OCI-LY7 (cell line): ENCODE measurements around the gene MTUS2. TPM values are rescaled to one million over a fixed set of nuclear protein-coding genes. Genes with fewer than 3 reads are reported as not detected.

Experiments used
- BruUV-seq: library from RNA; stranded (reverse); fragments of 400-500 nt; replicated peaks from 2 replicates; lab custom pipeline; 2021; lab: Mats Ljungman, UMichigan
- CTCF ChIA-PET: fragments of 300-600 bp; sonication (Branson Sonifier 250); formaldehyde crosslinking; loops from one replicate; lab custom pipeline; 2022; ENCODE audit warnings: antibody characterized with exemption; ENCODE audit not compliant: unreplicated experiment; lab: Charles Lee
- POLR2A ChIA-PET: fragments of 300-600 bp; sonication (Branson Sonifier 250); formaldehyde crosslinking; loops from one replicate; lab custom pipeline; 2022; ENCODE audit warnings: antibody characterized with exemption; lab: Charles Lee
- DNase-seq: peaks from one replicate; pipeline ENCODE4 v3.0.0-alpha.2; 2015; ENCODE audit warnings: low spot score
- H2AFZ ChIP-seq: fragments of 200-600 bp; sonication (generic), shearing (Covaris generic); 2 replicates; pipeline ENCODE4 v1.6.1; 2014; ENCODE audit warnings: mild to moderate bottlenecking, antibody characterized with exemption, low read length, moderate library complexity
- H3K27ac ChIP-seq: fragments of 200-600 bp; sonication (generic); 2 replicates; pipeline ENCODE4 v1.5.1; 2014; ENCODE audit warnings: mixed run types, low read depth, mild to moderate bottlenecking, moderate library complexity, low read length, inconsistent platforms; ENCODE audit not compliant: poor library complexity, severe bottlenecking
- H3K36me3 ChIP-seq: fragments of 200-600 bp; sonication (generic); 2 replicates; pipeline ENCODE4 v1.6.1; 2014; ENCODE audit warnings: mild to moderate bottlenecking, antibody characterized with exemption, low read length, moderate library complexity, mixed read lengths; ENCODE audit not compliant: insufficient read depth
- H3K4me1 ChIP-seq: fragments of 200-600 bp; sonication (generic); 2 replicates; pipeline ENCODE4 v1.5.1; 2014; ENCODE audit warnings: mild to moderate bottlenecking, low read length; ENCODE audit not compliant: insufficient read depth, poor library complexity, severe bottlenecking
- H3K4me2 ChIP-seq: fragments of 200-600 bp; sonication (generic); 2 replicates; pipeline ENCODE4 v1.6.1; 2014; ENCODE audit warnings: mild to moderate bottlenecking, low read length
- H3K4me3 ChIP-seq: fragments of 200-600 bp; sonication (generic); 2 replicates; pipeline ENCODE4 v1.5.1; 2014; ENCODE audit warnings: mild to moderate bottlenecking, low read depth, low read length; ENCODE audit not compliant: poor library complexity, severe bottlenecking
- H3K79me2 ChIP-seq: fragments of 200-600 bp; sonication (generic); 2 replicates; pipeline ENCODE4 v1.6.1; 2016; ENCODE audit warnings: low read depth, mild to moderate bottlenecking, low read length, moderate library complexity, mixed read lengths; ENCODE audit not compliant: insufficient read depth
- H3K9me2 ChIP-seq: fragments of 200-600 bp; sonication (generic); 2 replicates; pipeline ENCODE4 v1.6.1; 2016; ENCODE audit warnings: mild to moderate bottlenecking, low read length, mixed read lengths; ENCODE audit not compliant: insufficient read depth
- H3K9me3 ChIP-seq: fragments of 200-600 bp; sonication (generic); 2 replicates; pipeline ENCODE4 v1.6.1; 2014; ENCODE audit warnings: mild to moderate bottlenecking, mixed run types, low read length, mixed read lengths
- H4K20me1 ChIP-seq: fragments of 200-600 bp; sonication (generic); 2 replicates; pipeline ENCODE4 v1.6.1; 2014; ENCODE audit warnings: mild to moderate bottlenecking, antibody characterized with exemption, low read length, moderate library complexity, mixed read lengths; ENCODE audit not compliant: insufficient read depth
- EZH2phosphoT487 ChIP-seq: fragments of 200-600 bp; sonication (generic); IDR thresholded peaks from 2 replicates; pipeline ENCODE4 v1.6.1; 2018; ENCODE audit warnings: low read depth, borderline replicate concordance, mild to moderate bottlenecking, mixed run types, antibody characterized with exemption, low read length, moderate library complexity, mixed read lengths
- intact Hi-C: fragments of 100-400 bp; cut with micrococcal nuclease; formaldehyde crosslinking; loops from one replicate; pipeline ENCODE4 v1.10.0; 2022; ENCODE audit not compliant: unreplicated experiment
- total RNA-seq, 2 experiments: library from RNA; depleted of rRNA in 1 of 2; stranded (reverse); fragments of >200 nt in 1 of 2; shearing (Covaris generic) in 1 of 2; gene quantifications; 2 replicates each; pipeline ENCODE4 v1.2.3, GENCODE V29; 2014 to 2022
- TF ChIP-seq, protein P1 (sequence below): fragments of 200-600 bp; sonication (generic); conservative IDR thresholded peaks from 2 replicates; pipeline ENCODE4 v1.5.1; 2014; ENCODE audit warnings: mild to moderate bottlenecking, antibody characterized with exemption, low read length, moderate library complexity, mixed read lengths

Gene MTUS2
- total RNA-seq, 2 experiments from 2014 or later: 0.16 to 9.8 TPM

DNA sequence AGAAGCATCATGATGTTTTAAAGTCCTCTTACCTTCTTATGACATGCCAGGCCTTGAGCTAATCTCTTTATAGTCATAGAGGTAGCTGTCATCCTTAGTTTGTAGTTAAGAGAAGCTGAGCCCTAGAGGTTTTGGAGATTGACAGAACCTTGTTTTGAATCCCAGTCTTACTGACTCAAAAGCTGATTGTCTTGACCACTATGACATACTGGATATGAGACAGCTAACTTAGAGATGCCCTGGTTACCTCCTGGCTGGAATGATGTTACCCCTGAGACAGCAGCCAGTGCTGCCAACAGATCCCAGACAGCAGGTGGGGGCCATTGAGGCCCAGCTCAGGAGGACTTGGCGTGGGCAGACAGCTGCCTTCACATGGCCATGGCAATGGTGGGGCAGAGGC, 311.0 kb downstream of the MTUS2 start:
- no peaks in the 10 kb centered on the region for H4K20me1 ChIP-seq
- H3K79me2 ChIP-seq: no peaks in the 10 kb centered on the region
- no peaks in the 10 kb centered on the region for H3K36me3 ChIP-seq
- intact Hi-C loops: no loop called here
- H3K27ac ChIP-seq: no peak overlapping the region
- TF ChIP-seq, protein P1, sequence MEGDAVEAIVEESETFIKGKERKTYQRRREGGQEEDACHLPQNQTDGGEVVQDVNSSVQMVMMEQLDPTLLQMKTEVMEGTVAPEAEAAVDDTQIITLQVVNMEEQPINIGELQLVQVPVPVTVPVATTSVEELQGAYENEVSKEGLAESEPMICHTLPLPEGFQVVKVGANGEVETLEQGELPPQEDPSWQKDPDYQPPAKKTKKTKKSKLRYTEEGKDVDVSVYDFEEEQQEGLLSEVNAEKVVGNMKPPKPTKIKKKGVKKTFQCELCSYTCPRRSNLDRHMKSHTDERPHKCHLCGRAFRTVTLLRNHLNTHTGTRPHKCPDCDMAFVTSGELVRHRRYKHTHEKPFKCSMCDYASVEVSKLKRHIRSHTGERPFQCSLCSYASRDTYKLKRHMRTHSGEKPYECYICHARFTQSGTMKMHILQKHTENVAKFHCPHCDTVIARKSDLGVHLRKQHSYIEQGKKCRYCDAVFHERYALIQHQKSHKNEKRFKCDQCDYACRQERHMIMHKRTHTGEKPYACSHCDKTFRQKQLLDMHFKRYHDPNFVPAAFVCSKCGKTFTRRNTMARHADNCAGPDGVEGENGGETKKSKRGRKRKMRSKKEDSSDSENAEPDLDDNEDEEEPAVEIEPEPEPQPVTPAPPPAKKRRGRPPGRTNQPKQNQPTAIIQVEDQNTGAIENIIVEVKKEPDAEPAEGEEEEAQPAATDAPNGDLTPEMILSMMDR: no peak
- TF ChIP-seq EZH2phosphoT487: no peak
- ChIA-PET POLR2A (no interaction called here), CTCF (interaction anchor here (0.6 kb wide), 1 partner anchor 471 kb away, joined by 3 read pairs; no protein-coding TSS in a partner anchor)
- H3K4me2 ChIP-seq: no peak overlapping the region
- H3K4me1 ChIP-seq: no peaks in the 10 kb centered on the region
- no peak for DNase-seq
- H3K4me3 ChIP-seq: no peak overlapping the region
- H2AFZ ChIP-seq: no peak overlapping the region
- BruUV-seq: no TSS peak
- H3K9me3 ChIP-seq: no peaks in the 10 kb centered on the region
- H3K9me2 ChIP-seq: no peaks in the 10 kb centered on the region

DNA sequence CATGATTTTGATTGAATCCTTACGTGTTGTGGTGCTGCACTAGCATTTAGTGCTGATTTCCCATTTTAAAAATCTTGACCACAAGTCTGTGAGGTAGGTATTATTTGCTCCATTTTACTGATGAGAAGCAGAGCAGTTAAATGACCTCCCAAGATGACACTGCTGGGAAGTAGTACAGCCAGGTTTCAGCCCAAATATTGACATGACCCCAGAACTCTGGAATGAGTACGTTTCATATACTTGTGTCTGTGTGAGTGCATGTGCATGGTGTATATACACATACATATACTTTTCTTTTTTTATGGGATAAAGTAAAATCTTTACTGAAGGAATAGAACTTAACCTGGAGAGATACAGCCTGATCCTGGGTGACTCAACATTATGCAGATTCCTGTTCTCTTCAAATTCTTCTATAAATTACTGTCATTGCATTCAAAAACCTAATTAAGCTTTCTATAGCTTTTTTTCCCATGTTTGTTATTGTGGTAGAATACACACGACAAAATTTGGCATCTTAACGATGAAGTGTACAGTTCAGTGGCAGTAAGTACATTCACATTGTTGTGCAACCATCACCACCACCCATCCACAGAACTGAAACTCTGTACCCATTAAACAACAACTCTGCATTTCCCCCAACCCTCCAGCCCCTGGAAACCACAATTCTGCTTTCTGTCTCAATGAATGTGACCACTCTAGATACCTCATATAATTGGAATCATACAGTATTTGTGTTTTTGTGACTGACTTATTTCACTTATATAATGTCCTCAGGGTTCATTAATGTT, 311.9 kb downstream of the MTUS2 start:
- no peak overlapping the region for H3K4me2 ChIP-seq
- H3K4me1 ChIP-seq: no peaks in the 10 kb centered on the region
- intact Hi-C loops: no loop called here
- no peaks in the 10 kb centered on the region for H3K9me2 ChIP-seq
- H3K79me2 ChIP-seq: no peaks in the 10 kb centered on the region
- BruUV-seq: no TSS peak
- H3K27ac ChIP-seq: no peak overlapping the region
- no peak for DNase-seq
- no peaks in the 10 kb centered on the region for H3K36me3 ChIP-seq
- POLR2A ChIA-PET: no interaction called here
- TF ChIP-seq, protein P1: no peak
- TF ChIP-seq EZH2phosphoT487: no peak
- CTCF ChIA-PET: no interaction called here
- no peaks in the 10 kb centered on the region for H3K9me3 ChIP-seq
- no peak overlapping the region for H2AFZ ChIP-seq
- no peaks in the 10 kb centered on the region for H4K20me1 ChIP-seq
- H3K4me3 ChIP-seq: no peak overlapping the region

DNA sequence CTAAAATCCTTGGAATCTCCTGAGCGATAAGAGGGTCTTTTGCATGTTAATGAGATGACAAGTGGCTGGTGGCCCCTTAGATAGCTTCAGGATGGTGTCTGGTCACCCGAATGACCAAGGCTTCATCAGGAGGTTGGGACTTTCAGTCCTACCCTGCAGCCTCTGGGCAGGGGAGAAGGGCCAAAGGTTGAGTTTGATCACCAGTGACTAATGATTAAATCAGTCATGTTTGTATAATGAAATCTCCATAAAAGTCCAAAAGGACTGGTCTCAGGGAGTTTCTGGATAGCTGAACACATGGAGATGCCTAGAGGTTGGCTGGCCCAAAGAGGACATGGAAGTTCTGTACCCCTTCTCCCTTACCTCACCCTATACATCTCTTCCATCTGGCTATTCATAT, 316.2 kb downstream of the MTUS2 start:
- no peak for DNase-seq
- Histone ChIP-seq H3K79me2 (no peaks in the 10 kb centered on the region), H2AFZ (no peak overlapping the region), H4K20me1 (no peaks in the 10 kb centered on the region), H3K4me1 (no peaks in the 10 kb centered on the region), H3K4me3 (no peak overlapping the region), H3K9me2 (no peaks in the 10 kb centered on the region), H3K27ac (no peak overlapping the region), H3K4me2 (no peak overlapping the region), H3K36me3 (no peaks in the 10 kb centered on the region), H3K9me3 (no peaks in the 10 kb centered on the region)
- POLR2A ChIA-PET: interaction anchor here (0.6 to 0.9 kb wide), 2 partner anchors 11 to 45 kb away, joined by 3 read pairs; no protein-coding TSS in a partner anchor
- CTCF ChIA-PET: no interaction called here
- no TSS peak for BruUV-seq
- intact Hi-C loops: no loop called here
- TF ChIP-seq EZH2phosphoT487: no peak
- TF ChIP-seq, protein P1: no peak
